OCI-LY7 (cell line): ENCODE measurements around the gene MTHFD1.

Experiments
- CTCF ChIP-seq: fragments of 200-600 bp; sonication (generic); conservative IDR thresholded peaks from 2 replicates; pipeline ENCODE4 v1.5.1; 2014; ENCODE audit warnings: mild to moderate bottlenecking, antibody characterized with exemption, low read length, moderate library complexity, mixed read lengths
- EZH2phosphoT487 ChIP-seq: fragments of 200-600 bp; sonication (generic); IDR thresholded peaks from 2 replicates; pipeline ENCODE4 v1.6.1; 2018; ENCODE audit warnings: low read depth, borderline replicate concordance, mild to moderate bottlenecking, mixed run types, antibody characterized with exemption, low read length, moderate library complexity, mixed read lengths

- no peak for TF ChIP-seq CTCF
- no peak for TF ChIP-seq EZH2phosphoT487
These were observed 12.8 kb downstream of the MTHFD1 start for GRCh38 chr14:64400829-64401459.
